Measurements from ENCODE around the gene FBXO36. TPM values are rescaled to one million over a fixed set of nuclear protein-coding genes. Genes with fewer than 3 reads are reported as not detected.

The FBXO36 gene
- total and polyA plus RNA-seq, 2 of the 13 experiments (the other 11 are each of a cell fraction or from before 2014, with no cell fraction given) = 2.8 TPM

- TF ChIP-seq, protein P1, sequence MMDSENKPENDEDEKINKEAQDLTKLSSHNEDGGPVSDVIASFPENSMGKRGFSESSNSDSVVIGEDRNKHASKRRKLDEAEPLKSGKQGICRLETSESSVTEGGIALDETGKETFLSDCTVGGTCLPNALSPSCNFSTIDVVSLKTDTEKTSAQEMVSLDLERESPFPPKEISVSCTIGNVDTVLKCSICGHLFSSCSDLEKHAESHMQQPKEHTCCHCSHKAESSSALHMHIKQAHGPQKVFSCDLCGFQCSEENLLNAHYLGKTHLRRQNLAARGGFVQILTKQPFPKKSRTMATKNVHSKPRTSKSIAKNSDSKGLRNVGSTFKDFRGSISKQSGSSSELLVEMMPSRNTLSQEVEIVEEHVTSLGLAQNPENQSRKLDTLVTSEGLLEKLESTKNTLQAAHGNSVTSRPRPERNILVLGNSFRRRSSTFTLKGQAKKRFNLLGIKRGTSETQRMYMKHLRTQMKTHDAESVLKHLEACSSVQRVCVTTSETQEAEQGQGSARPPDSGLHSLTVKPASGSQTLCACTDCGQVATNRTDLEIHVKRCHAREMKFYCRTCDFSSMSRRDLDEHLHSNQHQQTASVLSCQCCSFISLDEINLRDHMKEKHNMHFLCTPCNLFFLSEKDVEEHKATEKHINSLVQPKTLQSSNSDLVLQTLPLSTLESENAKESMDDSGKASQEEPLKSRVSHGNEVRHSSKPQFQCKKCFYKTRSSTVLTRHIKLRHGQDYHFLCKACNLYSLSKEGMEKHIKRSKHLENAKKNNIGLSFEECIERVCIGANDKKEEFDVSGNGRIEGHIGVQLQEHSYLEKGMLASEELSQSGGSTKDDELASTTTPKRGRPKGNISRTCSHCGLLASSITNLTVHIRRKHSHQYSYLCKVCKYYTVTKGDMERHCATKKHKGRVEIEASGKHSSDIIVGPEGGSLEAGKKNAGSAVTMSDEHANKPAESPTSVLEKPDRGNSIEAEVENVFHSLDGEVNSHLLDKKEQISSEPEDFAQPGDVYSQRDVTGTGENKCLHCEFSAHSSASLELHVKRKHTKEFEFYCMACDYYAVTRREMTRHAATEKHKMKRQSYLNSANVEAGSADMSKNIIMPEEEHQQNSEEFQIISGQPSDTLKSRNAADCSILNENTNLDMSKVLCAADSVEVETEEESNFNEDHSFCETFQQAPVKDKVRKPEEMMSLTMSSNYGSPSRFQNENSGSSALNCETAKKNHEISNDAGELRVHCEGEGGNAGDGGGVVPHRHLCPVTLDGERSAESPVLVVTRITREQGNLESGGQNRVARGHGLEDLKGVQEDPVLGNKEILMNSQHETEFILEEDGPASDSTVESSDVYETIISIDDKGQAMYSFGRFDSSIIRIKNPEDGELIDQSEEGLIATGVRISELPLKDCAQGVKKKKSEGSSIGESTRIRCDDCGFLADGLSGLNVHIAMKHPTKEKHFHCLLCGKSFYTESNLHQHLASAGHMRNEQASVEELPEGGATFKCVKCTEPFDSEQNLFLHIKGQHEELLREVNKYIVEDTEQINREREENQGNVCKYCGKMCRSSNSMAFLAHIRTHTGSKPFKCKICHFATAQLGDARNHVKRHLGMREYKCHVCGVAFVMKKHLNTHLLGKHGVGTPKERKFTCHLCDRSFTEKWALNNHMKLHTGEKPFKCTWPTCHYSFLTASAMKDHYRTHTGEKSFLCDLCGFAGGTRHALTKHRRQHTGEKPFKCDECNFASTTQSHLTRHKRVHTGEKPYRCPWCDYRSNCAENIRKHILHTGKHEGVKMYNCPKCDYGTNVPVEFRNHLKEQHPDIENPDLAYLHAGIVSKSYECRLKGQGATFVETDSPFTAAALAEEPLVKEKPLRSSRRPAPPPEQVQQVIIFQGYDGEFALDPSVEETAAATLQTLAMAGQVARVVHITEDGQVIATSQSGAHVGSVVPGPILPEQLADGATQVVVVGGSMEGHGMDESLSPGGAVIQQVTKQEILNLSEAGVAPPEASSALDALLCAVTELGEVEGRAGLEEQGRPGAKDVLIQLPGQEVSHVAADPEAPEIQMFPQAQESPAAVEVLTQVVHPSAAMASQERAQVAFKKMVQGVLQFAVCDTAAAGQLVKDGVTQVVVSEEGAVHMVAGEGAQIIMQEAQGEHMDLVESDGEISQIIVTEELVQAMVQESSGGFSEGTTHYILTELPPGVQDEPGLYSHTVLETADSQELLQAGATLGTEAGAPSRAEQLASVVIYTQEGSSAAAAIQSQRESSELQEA (CRISPR knock-in tag; IDR thresholded peaks at IDR 0.05; ENCODE audit: not compliant biosample characterization) = peak; percentile 48
- TF ChIP-seq ZNF891 (CRISPR knock-in tag; IDR thresholded peaks at IDR 0.05) (no peak; the same call in 1 of the 2 replicates), ZNF350 (CRISPR knock-in tag; IDR thresholded peaks at IDR 0.05; ENCODE audit: borderline replicate concordance, low read depth) (peak; percentile 89; the same call in 1 of the 2 replicates), ZNF224 (CRISPR knock-in tag; IDR thresholded peaks at IDR 0.05) (0 out of 2 replicates have a peak, but pooled peaks have one; percentile 67), ZNF33A (CRISPR knock-in tag; IDR thresholded peaks at IDR 0.05; ENCODE audit: borderline replicate concordance) (no peak), PCBP1 (IDR thresholded peaks at IDR 0.05; ENCODE audit: borderline replicate concordance, low read depth, low read length) (no peak), DZIP1 (CRISPR knock-in tag; IDR thresholded peaks at IDR 0.05) (peak; percentile 29; the same call in 1 of the 2 replicates), SKI (IDR thresholded peaks at IDR 0.05; ENCODE audit: partially characterized antibody) (no peak), UBTF (CRISPR knock-in tag; IDR thresholded peaks at IDR 0.05) (peak; percentile 92)
- TF ChIP-seq, protein P2, sequence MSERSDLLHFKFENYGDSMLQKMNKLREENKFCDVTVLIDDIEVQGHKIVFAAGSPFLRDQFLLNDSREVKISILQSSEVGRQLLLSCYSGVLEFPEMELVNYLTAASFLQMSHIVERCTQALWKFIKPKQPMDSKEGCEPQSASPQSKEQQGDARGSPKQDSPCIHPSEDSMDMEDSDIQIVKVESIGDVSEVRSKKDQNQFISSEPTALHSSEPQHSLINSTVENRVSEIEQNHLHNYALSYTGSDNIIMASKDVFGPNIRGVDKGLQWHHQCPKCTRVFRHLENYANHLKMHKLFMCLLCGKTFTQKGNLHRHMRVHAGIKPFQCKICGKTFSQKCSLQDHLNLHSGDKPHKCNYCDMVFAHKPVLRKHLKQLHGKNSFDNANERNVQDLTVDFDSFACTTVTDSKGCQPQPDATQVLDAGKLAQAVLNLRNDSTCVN (CRISPR knock-in tag; IDR thresholded peaks at IDR 0.05; ENCODE audit: borderline replicate concordance) = no peak
- TF ChIP-seq, protein P3, sequence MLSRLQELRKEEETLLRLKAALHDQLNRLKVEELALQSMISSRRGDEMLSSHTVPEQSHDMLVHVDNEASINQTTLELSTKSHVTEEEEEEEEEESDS (CRISPR knock-in tag; IDR thresholded peaks at IDR 0.05; ENCODE audit: borderline replicate concordance) = 0 out of 2 replicates have a peak, but pooled peaks have one; percentile 76
These were observed at the start of gene FBXO36 (continued) for GRCh38 chr2:229922449-229923386.

Data from HepG2 (cell line).